B cell (primary cell): ENCODE results near the gene COL13A1. TPM values are rescaled to one million over a fixed set of nuclear protein-coding genes. Genes with fewer than 3 reads are reported as not detected.

Source experiments
- ATAC-seq: fragments of 200-7000 bp; cut with Tn5 transposase; one replicate; pipeline ENCODE4 v1.10.0; 2021; ENCODE audit warnings: low read depth, mild to moderate bottlenecking, moderate number of reproducible peaks, moderate library complexity
- CTCF ChIA-PET: fragments of 350-600 bp; sonication (Branson Sonifier 250); formaldehyde crosslinking; loops from one replicate; lab custom pipeline; 2021; ENCODE audit warnings: antibody characterized with exemption, inconsistent platforms; lab: Charles Lee
- POLR2A ChIA-PET: fragments of 350-600 bp; sonication (Branson Sonifier 250); formaldehyde crosslinking; loops from one replicate; lab custom pipeline; 2021; ENCODE audit warnings: antibody characterized with exemption; lab: Charles Lee
- DNase-seq: peaks from one replicate; pipeline ENCODE4 v3.0.0; 2013
- H2AFZ ChIP-seq: 2 replicates; pipeline ENCODE4 v1.6.1; 2012; ENCODE audit warnings: mild to moderate bottlenecking, low read depth, low read length; ENCODE audit not compliant: insufficient read depth, poor library complexity, severe bottlenecking
- H3K27ac ChIP-seq, 2 donors: 1 replicate in 1 of 2; 2 replicates in 1 of 2; pipeline ENCODE4 v1.5.1; 2012 to 2013; ENCODE audit warnings: low read length in 2 of 2, mild to moderate bottlenecking in 2 of 2, moderate library complexity in 1 of 2
- H3K27me3 ChIP-seq, 4 experiments: fragments of 200-600 bp in 1 of 4; sonication (generic) in 1 of 4; replicated peaks in 1 of 4; 1 replicate in 2 of 4; 2 replicates in 2 of 4; pipeline versions ENCODE4 v1.6.1 to v1.7.0; 2013 to 2016; ENCODE audit warnings: low read length in 3 of 4, mild to moderate bottlenecking in 2 of 4, mixed read lengths in 1 of 4, moderate library complexity in 1 of 4; ENCODE audit not compliant: insufficient read depth in 4 of 4, control insufficient read depth in 3 of 4; ENCODE audit errors: control extremely low read depth in 1 of 4
- H3K36me3 ChIP-seq, 2 experiments: replicated peaks in 1 of 2; 1 replicate in 1 of 2; 2 replicates in 1 of 2; pipeline versions ENCODE4 v1.6.1 to v1.7.1; 2013; ENCODE audit warnings: low read length in 1 of 2; ENCODE audit not compliant: insufficient read depth in 2 of 2, control insufficient read depth in 1 of 2; ENCODE audit errors: control extremely low read depth in 1 of 2, extremely low read depth in 1 of 2
- H3K4me1 ChIP-seq, 2 donors: fragments of 200-600 bp in 1 of 2; sonication (generic) in 1 of 2; 1 replicate in 1 of 2; 2 replicates in 1 of 2; pipeline versions ENCODE4 v1.5.1 to v1.6.1; 2013 to 2017; ENCODE audit warnings: low read length in 2 of 2; ENCODE audit not compliant: control insufficient read depth in 2 of 2, insufficient read depth in 2 of 2
- H3K4me2 ChIP-seq: replicated peaks from 2 replicates; pipeline ENCODE3; 2012; ENCODE audit warnings: mild to moderate bottlenecking, low read depth, low read length; ENCODE audit not compliant: poor library complexity, severe bottlenecking
- H3K4me3 ChIP-seq, 5 experiments: fragments of 200-600 bp in 1 of 5; sonication (generic) in 1 of 5; 1 replicate in 3 of 5; 2 replicates in 2 of 5; pipeline versions ENCODE4 v1.5.1 to v1.7.0; 2011 to 2016; ENCODE audit warnings: low read length in 4 of 5, mild to moderate bottlenecking in 4 of 5, low read depth in 2 of 5, control low read depth in 1 of 5, moderate library complexity in 1 of 5; ENCODE audit not compliant: insufficient read depth in 1 of 5; ENCODE audit errors: control extremely low read depth in 1 of 5, extremely low read depth in 1 of 5
- H3K79me2 ChIP-seq: fragments of 200-600 bp; sonication (generic); one replicate; pipeline ENCODE4 v1.6.0; 2016; ENCODE audit warnings: low read length; ENCODE audit not compliant: control insufficient read depth, insufficient read depth
- H3K9ac ChIP-seq: fragments of 200-600 bp; sonication (generic); 2 replicates; pipeline ENCODE4 v1.6.1; 2017; ENCODE audit warnings: mild to moderate bottlenecking, low read length, moderate library complexity
- H3K9me3 ChIP-seq, 3 donors: one replicate each; pipeline versions ENCODE4 v1.6.1 to v1.7.1; 2013; ENCODE audit warnings: low read length in 2 of 3; ENCODE audit not compliant: control insufficient read depth in 2 of 3, insufficient read depth in 1 of 3; ENCODE audit errors: control extremely low read depth in 1 of 3
- H4K20me1 ChIP-seq: 2 replicates; pipeline ENCODE4 v1.6.0; 2012; ENCODE audit warnings: mild to moderate bottlenecking, low read length; ENCODE audit not compliant: insufficient read depth, control insufficient read depth, poor library complexity, severe bottlenecking
- H3K27ac Mint-ChIP-seq: one replicate; pipeline ENCODE4 v1.8.0; 2021; ENCODE audit warnings: mixed read lengths
- H3K27me3 Mint-ChIP-seq: one replicate; pipeline ENCODE4 v1.8.0; 2021; ENCODE audit warnings: mixed read lengths
- H3K4me1 Mint-ChIP-seq: one replicate; pipeline ENCODE4 v1.8.0; 2021; ENCODE audit warnings: mixed read lengths
- H3K4me3 Mint-ChIP-seq: one replicate; pipeline ENCODE4 v1.8.0; 2021; ENCODE audit warnings: mixed read lengths
- H3K9me3 Mint-ChIP-seq: one replicate; pipeline ENCODE4 v1.8.0; 2022; ENCODE audit warnings: mixed read lengths; ENCODE audit not compliant: insufficient read depth
- CTCF ChIP-seq: fragments of 200-600 bp; IDR thresholded peaks from one replicate; pipeline ENCODE4 v1.8.0; 2022; ENCODE audit warnings: antibody characterized with exemption, mild to moderate bottlenecking
- EZH2 ChIP-seq: IDR thresholded peaks from 2 replicates; pipeline ENCODE4 v1.6.1; 2012; ENCODE audit warnings: borderline replicate concordance, low read depth, mild to moderate bottlenecking, moderate library complexity, low read length; ENCODE audit not compliant: insufficient read depth, poor library complexity, severe bottlenecking
- WGBS: methylation state at CpG from one replicate; pipeline ENCODE4 v1.1.5; 2013; ENCODE audit warnings: missing lambda C conversion rate; ENCODE audit not compliant: insufficient coverage; 5-methylcytosine and 5-hydroxymethylcytosine counted together
- intact Hi-C: fragments of 100-400 bp; cut with micrococcal nuclease; formaldehyde crosslinking; loops from one replicate; pipeline ENCODE4 v1.10.0; 2022
- polyA plus RNA-seq: library from polyadenylated mRNA; depleted of rRNA; stranded (reverse); fragments of >200 nt; gene quantifications from 2 replicates; pipeline ENCODE4 v1.2.3, GENCODE V29; 2012
- total RNA-seq, 2 donors: library from RNA; stranded (reverse); fragments of 120-200 nt in 1 of 2; gene quantifications; 1 replicate in 1 of 2; 2 replicates in 1 of 2; pipeline versions ENCODE4 v1.2.3 to v1.2.4, GENCODE V29; 2013 to 2022

The COL13A1 gene
- total and polyA plus RNA-seq, 2 donors (not counting 1 experiment from before 2014, with no cell fraction given) = not detected

- H3K9me3 Mint-ChIP-seq = no peaks in the 10 kb centered on the region
- no peak for TF ChIP-seq EZH2
- no peak for TF ChIP-seq CTCF
- no peaks in the 10 kb centered on the region for H3K27me3 ChIP-seq
- peaks cover 9% of the 10 kb centered on the region for H3K27me3 Mint-ChIP-seq
- H3K9ac ChIP-seq = no peak overlapping the region
- ATAC-seq (no peak), DNase-seq (no peak)
- H3K36me3 ChIP-seq = no peaks in the 10 kb centered on the region
- H3K4me1 Mint-ChIP-seq = no peaks in the 10 kb centered on the region
- no peaks in the 10 kb centered on the region for H3K79me2 ChIP-seq
- H3K27ac Mint-ChIP-seq = no peak overlapping the region
- no peak overlapping the region for H3K4me3 ChIP-seq
- intact Hi-C loops = no loop called here
- no peak overlapping the region for H3K4me2 ChIP-seq
- ChIA-PET POLR2A (no interaction called here), CTCF (no interaction called here)
- no peaks in the 10 kb centered on the region for H4K20me1 ChIP-seq
- no peaks in the 10 kb centered on the region for H3K9me3 ChIP-seq
- no CpG with 5 or more reads among the region's 5 CpGs for WGBS
- no peak overlapping the region for H3K4me3 Mint-ChIP-seq
- H3K27ac ChIP-seq = no peak overlapping the region
- H2AFZ ChIP-seq = no peak overlapping the region
- no peaks in the 10 kb centered on the region for H3K4me1 ChIP-seq
Measured at GRCh38 chr10:69760072-69760471, 41.6 kb upstream of the COL13A1 start.

DNA sequence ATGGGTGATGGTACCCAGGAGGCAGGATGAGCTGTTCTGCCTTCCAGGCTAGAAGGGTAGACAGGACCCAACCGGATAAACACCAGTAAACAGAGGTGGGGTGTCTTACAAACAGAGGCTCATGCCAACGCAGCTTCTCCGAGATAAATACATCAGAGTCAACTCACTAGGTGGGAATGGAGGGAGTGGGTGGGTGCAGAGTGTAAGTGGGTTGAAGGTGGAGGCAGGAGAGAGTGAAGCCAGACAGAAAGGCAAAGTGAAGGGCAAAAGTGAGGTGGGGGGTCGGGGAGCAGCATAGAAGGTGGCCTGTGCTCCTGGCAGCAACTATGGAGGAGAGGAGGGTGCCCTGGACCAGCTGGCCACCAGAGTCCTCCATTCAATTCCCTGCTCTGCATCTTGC is 40.4 kb upstream of the COL13A1 start:
- POLR2A ChIA-PET = no interaction called here
- Mint-ChIP-seq H3K27me3 (peaks cover 9% of the 10 kb centered on the region), H3K4me3 (no peak overlapping the region), H3K4me1 (no peaks in the 10 kb centered on the region), H3K27ac (no peak overlapping the region), H3K9me3 (no peaks in the 10 kb centered on the region)
- Histone ChIP-seq H3K9ac (no peak overlapping the region), H3K36me3 (no peaks in the 10 kb centered on the region), H3K4me3 (no peak overlapping the region), H3K4me1 (no peaks in the 10 kb centered on the region), H3K79me2 (no peaks in the 10 kb centered on the region), H3K4me2 (no peak overlapping the region), H3K27me3 (no peaks in the 10 kb centered on the region), H2AFZ (no peak overlapping the region), H3K9me3 (no peaks in the 10 kb centered on the region), H4K20me1 (no peaks in the 10 kb centered on the region), H3K27ac (no peak overlapping the region)
- ATAC-seq (no peak), DNase-seq (no peak)
- intact Hi-C loops = no loop called here
- CTCF ChIA-PET = no interaction called here
- 87% methylated on average over 4 of the region's 4 CpGs for WGBS
- no peak for TF ChIP-seq CTCF
- TF ChIP-seq EZH2 = no peak
